Subcutaneous adipose tissue (tissue), 4 donors: ENCODE data around the gene ABCA5. TPM values are rescaled to one million over a fixed set of nuclear protein-coding genes. Genes with fewer than 3 reads are reported as not detected.

ENCODE experiments used
- CTCF ChIP-seq: fragments of 450-650 bp; IDR thresholded peaks from one replicate; pipeline ENCODE4 v1.5.1; 2016; ENCODE audit warnings: low read depth, mild to moderate bottlenecking, control low read depth, antibody characterized with exemption, moderate library complexity
- total RNA-seq, 4 donors: library from RNA; depleted of rRNA; stranded (reverse); fragments of >200 nt; gene quantifications; one replicate each; pipeline ENCODE4 v1.1.0, GENCODE V29; 2016

The ABCA5 gene
- total RNA-seq, 4 donors from 2014 or later: 58.3 to 91.8 (median 84.1) TPM

GRCh38 chr17:69358688-69359596 lies 32.0 kb upstream of the ABCA5 start:
- TF ChIP-seq CTCF: no peak

DNA sequence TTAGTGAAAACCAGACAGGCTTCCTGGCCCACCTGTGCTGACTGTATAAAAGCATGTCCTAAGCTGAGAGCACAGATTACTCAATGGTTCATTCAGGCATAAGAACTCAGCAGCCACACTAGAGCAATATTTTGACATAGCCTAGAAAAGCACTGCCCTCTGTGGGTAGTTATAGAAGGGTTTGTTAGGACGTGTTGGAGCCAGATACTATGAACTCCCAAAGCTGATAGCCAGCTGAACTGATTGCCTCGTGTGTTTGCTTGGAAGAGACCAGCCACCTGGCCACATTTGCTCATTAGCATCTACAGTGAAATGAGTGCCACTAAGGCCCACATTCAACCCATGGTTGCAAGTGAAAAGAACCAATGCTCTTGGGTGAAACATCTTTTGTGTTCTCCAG lies 30.8 kb upstream of the ABCA5 start:
- no peak for TF ChIP-seq CTCF

- TF ChIP-seq CTCF: no peak
These were observed 29.7 kb upstream of the ABCA5 start for GRCh38 chr17:69356625-69357024.

DNA sequence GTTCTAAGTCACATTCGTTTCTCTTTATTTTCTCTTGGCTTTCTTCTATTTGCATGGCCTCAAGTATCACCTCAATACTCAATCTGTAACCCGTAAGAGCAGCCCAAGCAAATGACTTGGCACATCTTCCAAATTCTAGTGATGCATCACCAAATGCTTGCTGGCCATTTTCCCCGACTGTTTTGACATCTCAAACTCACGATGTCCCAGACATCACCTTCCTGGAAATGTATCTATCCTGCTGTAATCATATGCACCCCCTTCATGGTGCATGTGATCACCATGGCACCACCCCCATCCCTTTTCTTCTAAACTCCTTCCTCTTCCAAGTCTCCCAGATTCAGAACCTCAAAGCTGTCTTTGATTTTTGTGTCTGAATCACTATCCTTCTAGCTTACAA lies 24.0 kb upstream of the ABCA5 start:
- TF ChIP-seq CTCF: no peak

DNA sequence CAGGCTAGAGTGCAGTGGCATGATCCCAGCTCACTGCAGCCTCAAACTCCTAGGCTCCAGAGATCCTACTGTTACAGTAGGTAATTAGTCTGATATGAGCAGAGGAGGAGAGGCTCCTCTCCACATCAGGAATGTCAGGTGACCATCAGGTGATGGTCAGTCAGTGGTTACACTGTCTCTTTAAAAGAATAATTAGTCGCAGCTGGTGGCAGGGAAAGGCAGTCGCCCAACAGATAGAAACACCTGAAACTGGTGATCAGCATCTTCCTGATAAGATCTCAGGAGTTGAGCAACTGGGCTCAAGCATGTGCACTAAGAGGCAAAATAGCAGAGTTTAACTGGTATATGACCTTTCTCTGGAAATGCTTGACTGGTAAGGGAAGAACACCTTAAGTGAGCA lies 21.5 kb upstream of the ABCA5 start:
- no peak for TF ChIP-seq CTCF

- no peak for TF ChIP-seq CTCF
These were observed 19.8 kb upstream of the ABCA5 start for GRCh38 chr17:69346766-69347165.

DNA sequence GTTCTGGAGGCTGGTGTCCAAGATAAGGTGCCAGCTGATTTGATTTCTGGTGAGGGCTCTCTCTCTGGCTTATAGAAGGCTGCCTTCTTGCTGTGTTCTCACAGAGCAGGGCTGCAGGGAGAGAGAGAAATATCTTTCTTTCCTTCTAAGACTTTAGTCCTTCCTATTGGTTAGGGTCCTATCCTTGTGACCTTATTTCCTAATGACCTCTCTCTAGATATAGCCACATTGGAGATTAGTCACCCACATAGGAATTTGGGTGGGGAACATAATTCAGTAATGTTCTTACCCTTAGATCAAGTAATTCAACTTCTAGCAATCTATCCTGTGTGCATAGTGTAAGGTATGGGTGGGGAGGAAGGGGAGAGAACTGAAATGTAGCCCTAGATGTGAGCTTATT lies 18.0 kb upstream of the ABCA5 start:
- no peak for TF ChIP-seq CTCF
